GM19438 (cell line): ENCODE results near the gene TMEM87A.

Source experiments
- ATAC-seq: cut with Tn5 transposase; IDR thresholded peaks from one replicate; pipeline ENCODE4 v1.9.1; 2021; ENCODE audit warnings: low read depth; ENCODE audit not compliant: unreplicated experiment

The TMEM87A gene

DNA sequence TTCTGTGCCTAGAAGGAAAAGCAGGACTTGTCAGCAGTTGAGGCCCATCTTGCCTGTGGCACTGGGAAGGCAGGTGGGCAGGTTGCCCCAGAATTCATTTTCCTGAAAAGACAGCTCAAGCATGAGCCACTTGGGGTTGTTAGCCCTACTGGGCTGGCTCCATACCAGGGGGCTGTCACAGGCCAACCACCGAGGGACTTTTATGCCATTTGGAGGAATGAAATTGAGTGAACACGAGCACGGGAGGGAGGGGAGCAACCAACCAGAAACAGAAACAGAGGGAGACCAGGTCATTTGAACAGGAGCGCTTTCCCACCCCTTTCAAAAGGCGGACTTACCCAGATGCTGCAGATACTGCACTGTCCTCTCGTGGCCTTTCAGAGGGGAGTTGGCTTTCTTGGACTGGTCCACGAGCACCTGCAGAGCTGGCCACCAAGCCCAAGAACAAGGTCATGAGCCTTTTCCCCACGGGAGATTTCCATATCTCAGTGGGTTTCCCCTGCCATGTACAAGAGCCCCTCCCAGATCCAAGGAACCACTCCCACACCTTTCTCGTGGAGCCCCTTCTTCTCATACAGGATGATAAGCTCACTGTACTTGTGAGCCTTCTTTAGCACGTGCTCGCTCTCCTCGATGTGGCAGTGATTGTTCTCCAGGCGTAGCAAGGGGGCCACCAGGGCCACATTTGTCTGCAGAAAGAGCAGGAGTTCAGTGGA is 106.8 kb downstream of the TMEM87A start:
- ATAC-seq, result no peak

DNA sequence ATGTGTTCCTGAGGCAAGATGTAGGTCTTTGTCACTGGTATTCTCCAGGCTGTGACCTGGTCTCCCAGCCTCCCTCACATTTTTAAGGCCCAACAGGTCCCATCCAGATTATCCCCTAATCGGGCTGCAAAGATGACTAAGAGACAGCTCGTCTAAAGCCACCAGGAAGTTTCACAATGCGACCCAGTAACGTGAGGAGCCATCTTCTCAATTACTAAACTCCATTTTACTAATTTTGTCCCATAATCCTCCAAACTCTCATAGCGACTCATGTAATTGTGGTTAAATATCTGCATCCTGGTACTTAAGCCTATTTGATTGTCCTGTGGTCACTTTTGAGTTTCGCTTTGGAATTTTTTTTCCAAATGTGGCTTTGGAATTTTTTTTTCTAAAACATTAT is 108.1 kb downstream of the TMEM87A start:
- no peak for ATAC-seq

DNA sequence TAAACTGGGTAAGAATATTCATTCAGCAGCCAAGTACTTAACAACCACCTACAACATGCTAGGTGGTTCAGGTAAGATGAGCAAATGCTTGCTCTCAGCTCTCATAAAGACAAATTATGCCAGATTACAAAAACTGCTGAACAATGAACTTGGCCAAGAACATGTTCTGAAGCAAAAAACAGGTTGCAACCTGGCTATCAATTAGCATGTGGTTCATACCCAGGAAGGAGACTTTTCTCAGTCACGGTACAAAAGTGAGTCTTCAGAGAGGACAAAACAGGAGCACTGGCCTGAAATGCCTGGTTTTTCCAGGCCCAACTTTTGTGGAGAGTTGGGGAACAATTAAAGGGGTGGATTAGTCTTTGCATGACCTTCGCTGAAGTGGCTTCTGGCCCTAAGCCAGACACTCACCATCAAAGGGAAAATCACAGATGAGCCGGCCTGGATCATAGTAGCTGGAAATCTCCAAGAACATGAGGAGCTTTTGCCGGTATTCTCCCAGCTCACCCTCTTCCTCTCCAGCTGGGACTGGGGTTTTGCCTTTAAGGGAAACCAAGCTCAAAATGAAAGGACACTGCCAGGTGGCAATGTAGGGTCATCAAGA is 109.2 kb downstream of the TMEM87A start:
- ATAC-seq, result no peak

DNA sequence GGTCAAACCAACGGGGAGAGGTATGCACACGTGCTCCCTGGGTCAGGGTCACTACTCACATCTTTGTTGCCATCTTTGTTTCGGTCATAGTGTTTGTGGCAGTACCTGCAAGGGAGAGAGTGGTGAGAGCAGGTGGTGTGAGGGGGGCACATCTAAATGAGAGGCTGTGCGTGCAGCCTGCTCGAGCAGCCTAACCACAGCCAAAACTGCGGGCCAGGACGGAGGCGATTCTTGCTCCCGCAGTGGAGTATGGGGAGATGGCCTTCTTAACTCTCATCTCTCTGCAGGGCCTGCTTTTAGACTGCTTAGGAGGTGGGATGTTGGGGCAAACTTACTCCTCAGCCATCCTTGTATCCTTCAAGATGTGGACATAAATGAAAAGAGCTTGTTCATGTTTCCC is 109.9 kb downstream of the TMEM87A start:
- ATAC-seq, result no peak
